ENCODE results near the gene OS9.
"Not testable (repeated sequence)": the region's sequence is repeated elsewhere in the genome, so short reads cannot be mapped to it uniquely, and the experiment has no call there.

Gene OS9

DNA sequence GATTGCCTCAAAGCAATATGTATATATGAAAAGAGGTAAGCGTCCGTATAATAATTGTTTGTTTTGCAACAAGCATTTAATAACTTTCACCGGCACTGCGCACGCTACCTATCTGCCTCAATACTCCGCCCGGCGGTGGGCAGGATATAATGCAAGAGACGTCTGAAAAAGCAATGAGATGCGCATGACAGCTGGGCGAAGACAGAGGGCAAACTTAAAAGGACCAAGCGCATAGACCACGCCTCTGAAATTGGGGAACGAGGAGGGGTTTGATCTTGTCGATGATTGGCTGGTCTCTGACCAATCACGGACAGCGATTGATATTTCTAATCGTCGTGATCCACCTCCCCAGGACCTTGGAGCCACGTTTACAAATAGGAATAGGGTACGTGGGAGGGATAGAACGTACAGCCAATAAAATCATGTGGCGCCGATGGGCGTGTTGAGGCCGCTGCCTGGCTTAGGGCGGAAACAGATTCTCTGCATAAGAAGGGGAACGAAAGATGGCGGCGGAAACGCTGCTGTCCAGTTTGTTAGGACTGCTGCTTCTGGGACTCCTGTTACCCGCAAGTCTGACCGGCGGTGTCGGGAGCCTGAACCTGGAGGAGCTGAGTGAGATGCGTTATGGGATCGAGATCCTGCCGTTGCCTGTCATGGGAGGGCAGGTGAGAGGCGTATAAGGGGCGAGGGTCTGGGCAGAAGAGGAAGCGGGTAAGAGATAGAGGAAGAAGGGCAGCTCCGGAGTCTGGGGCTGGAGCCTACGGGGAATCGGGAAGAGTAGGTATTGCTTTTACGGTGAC is at the start of gene OS9:
TSS of gene OS9 (plus strand) at position 474 of the 800 bp plus-strand sequence. CDS start at position 504, 30 bp downstream.
- peak; percentile 100 for DNase-seq

- not testable (repeated sequence) for DNase-seq
Measured at GRCh38 chr12:57645990-57646658, 47.8 kb upstream of the OS9 start.

GRCh38 chr12:57646659-57647049 is 47.3 kb upstream of the OS9 start:
- not testable (repeated sequence) for DNase-seq

DNA sequence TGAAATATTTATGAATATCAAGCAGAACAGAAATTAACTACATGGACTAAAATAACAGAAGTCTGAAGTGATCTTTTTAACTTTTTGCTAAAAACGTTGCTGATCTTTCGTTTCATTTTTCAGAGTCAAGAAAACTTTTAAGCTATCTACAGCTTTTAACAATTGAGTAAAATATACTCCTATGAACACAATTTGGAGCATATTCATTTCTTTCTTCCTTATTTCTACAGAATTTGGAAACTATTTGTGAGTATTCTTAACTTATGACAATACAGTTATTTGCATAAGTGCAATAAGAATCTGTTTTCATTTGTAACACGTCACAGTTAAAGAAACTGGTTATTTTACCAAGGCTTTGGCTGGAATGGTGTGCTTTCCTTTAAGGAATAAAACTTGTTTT is 39.9 kb upstream of the OS9 start:
- no peak for DNase-seq

- DNase-seq = no peak
Measured at GRCh38 chr12:57655541-57656240, 38.2 kb upstream of the OS9 start.

DNA sequence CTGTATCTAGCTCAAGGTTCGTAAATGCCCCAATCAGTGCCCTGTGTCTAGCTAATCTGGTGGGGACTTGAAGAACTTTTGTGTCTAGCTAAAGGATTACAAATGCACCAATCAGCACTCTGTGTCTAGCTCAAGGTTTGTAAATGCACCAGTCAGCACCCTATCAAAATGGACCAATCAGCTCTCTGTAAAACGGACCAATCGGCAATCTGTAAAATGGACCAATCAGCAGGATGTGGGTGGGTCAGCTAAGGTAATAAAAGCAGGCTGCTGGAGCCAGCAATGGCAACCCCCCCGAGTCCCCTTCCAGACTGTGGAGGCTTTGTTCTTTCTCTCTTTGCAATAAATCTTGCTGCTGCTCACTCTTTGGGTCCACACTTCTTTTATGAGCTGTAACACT is 37.5 kb upstream of the OS9 start:
- not testable (repeated sequence) for DNase-seq

- no peak for DNase-seq
Measured at GRCh38 chr12:57657744-57658143, 36.2 kb upstream of the OS9 start.

GRCh38 chr12:57658890-57659289 is 35.0 kb upstream of the OS9 start:
- DNase-seq = no peak

DNA sequence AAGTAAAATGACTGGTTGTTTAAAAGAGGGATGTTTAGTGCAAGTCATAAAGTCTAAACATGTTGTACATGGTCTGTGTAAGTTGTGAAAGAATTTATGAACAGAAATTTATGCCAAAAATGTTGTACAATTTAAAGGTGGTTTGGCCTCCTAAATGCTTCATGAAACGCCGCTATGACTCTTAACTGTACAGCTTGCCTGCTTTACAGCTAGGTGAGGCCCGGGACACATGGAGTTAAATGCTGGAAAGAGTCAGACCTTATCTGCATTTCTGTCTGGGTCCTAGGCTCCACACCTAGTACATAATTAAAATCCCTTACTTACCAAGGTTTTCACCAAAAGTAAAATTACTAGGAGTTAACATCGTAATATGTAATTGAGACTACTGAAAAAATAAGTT is 32.6 kb upstream of the OS9 start:
- no peak for DNase-seq

DNA sequence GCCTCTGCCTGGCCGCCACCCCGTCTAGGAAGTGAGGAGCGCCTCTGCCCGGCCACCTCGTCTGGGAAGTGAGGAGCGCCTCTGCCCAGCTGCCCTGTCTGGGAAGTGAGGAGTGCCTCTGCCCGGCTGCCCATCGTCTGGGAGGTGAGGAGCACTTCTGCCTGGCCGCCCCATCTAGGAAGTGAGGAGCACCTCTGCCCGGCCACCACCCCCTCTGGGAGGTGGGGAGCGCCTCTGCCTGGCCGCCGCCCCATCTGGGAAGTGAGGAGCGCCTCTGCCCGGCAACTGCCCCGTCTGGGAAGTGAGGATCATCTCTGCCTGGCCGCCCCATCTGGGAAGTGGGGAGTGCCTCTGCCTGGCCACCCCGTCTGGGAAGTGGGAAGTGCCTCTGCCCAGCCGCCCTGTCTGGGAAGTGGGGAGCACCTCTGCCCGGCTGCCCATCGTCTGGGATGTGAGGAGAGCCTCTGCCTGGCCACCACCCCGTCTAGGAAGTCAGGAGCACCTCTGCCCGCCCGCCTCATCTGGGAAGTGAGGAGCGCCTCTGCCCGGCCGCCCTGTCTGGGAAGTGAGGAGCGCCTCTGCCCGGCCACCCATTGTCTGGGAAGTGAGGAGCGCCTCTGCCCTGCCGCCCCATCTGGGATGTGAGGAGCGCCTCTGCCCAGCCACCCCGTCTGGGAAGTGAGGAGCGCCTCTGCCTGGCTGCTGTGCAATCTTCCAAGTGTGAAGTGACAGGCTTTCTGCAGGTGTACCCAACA is 28.7 kb upstream of the OS9 start:
- DNase-seq = not testable (repeated sequence)

DNA sequence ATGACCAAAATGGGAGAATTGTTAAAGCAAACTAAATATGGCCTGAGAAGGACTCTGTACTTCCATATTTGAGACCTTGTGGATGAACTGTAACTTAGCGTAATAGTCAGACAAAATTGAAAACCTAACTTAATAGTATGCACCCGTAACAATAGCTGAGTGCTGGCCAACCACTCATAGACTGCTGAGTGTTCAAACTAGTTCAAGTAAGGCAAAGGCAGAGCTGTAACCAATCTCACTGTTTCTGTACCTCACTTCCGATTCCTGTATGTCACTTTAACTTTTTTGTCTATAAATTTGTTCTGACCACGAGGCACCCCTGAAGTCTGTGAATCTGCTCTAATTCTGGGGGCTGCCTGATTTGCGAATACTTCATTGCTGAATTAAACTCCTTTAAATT is 27.0 kb upstream of the OS9 start:
- no peak for DNase-seq

GRCh38 chr12:57669691-57670090 is 24.2 kb upstream of the OS9 start:
- not testable (repeated sequence) for DNase-seq

GRCh38 chr12:57671811-57672210 is 22.1 kb upstream of the OS9 start:
- not testable (repeated sequence) for DNase-seq

DNA sequence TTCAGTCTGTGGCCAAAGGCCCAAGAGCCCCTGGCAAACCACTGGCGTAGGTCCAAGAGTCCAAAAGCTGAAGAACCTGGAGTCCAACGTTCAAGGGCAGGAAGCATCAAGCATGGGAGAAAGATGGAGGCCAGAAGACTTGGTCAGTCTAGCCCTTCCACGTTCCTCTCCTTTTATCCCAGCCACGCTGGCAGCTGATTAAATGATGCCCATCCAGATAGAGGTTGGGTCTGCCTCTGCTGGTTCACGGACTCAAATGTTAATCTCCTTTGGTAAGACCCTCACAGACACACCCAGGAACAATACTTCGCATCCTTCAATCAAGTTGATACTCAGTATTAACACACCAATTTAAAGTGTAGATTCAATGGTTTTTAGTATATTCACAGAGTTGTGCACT is 21.1 kb upstream of the OS9 start:
- DNase-seq = no peak

DNA sequence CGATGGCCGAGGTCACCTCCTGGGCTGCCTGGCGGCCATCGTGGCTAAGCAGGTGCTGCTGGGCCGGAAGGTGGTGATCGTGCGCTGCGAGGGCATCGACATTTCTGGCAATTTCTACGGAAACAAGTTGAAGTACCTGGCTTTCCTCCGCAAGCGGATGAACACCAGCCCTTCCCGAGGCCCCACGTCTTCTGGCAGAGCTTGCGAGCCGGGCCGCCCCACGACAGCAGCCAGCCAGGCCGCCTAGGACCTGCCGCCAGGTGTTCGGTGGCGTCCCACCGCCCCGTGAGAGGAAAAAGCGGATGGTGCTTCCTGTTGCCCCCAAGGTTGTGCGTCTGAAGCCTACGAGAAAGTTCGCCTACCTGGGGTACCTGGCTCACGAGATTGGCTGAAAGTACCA is 19.2 kb upstream of the OS9 start:
- no peak for DNase-seq

DNA sequence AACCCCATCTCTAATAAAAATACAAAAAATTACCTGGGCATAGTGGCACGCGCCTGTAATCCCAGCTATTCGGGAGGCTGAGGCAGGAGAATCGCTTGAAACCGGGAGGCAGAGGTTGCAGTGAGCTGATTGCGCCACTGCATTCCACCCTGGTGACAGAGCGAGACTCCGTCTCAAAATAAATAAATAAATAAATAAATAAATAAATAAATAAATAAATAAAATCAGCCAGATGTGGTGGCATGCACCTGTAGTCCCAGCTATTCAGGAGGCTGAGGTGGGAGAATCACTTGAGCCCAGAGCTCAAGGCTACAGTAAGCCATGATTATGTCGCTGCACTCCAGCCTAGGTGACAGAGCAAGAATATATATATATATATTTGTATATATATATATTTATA is 16.0 kb upstream of the OS9 start:
- not testable (repeated sequence) for DNase-seq

DNA sequence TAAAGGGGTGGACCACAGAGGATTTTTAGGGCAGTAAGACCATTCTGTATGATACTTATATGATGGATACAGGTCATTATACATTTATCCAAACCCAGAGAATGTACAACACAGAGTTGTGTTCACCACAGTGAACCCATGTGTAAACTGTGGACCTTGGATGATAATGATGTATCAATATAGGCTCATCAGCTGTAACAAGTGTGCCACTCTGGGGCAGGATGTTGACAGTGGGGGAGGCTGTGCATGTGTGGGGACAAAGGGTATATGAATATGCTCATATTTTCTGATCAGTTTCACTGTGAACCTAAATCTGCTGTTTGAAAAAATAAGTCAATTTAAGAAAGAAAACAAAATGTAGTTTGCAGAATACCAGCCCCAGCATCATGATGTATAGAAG is 14.2 kb upstream of the OS9 start:
- no peak for DNase-seq

DNA sequence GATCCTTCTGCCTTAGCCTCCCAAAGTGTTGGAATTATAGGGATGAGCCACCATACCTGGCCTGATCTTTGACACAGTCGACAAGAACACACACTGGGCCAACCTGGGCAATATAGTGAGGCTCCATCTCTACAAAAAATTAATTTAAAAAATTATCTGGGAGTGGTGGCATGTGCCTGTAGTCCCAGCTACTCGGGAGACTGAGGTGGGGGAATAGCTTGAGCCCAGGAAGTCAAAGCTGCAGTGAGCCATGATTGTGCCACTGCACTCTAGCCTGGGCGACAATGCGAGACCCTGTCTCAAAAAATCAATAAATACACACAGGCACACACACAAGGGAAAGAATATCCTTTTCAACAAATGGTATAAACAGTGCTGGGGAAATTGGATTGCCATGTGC is 6.1 kb upstream of the OS9 start:
- no peak for DNase-seq

GRCh38 chr12:57688931-57689330 is 5.0 kb upstream of the OS9 start:
- no peak for DNase-seq

- no peak for DNase-seq
Measured at GRCh38 chr12:57692500-57692899, 1.4 kb upstream of the OS9 start.

GRCh38 chr12:57693317-57693658 is 644 bp upstream of the OS9 start:
- no peak for DNase-seq

DNA sequence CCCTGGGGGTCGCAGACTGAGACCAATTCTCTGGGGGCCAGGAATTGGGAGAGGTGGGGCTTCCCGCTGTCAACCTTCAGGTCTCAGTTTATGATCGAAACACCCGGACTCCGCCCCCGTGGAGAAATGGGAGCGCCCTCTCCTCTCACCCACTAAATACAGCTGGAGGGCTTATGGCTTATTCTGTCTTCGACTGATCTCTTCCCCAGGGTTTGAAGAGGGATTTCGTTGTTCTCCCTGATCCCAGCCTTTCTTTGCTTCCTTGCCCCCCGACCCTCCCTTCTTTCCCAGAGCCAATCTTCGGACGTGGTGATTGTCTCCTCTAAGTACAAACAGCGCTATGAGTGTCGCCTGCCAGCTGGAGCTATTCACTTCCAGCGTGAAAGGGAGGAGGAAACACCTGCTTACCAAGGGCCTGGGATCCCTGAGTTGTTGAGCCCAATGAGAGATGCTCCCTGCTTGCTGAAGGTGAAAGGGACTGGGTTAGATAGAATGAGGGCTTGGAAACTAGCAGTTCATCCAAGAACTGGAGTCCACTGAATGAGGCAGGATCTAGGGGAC is 607 bp downstream of the OS9 start:
- no peak for DNase-seq

All from T1000 (cell line).